ENCODE measurements around the gene CRIM1. TPM values are rescaled to one million over a fixed set of nuclear protein-coding genes. Genes with fewer than 3 reads are reported as not detected.

CRIM1 gene
- total and polyA plus RNA-seq, 2 of the 8 experiments (the other 6 are each of a cell fraction or from before 2014, with no cell fraction given): 9.4 to 28.4 TPM

GRCh38 chr2:36382472-36382871, 26.9 kb downstream of the CRIM1 start:
- Histone ChIP-seq H3K9me3 (ENCODE audit: insufficient read depth in 2 of 2, low read depth in 1 of 2, low read length in 1 of 2) (no peaks in the 10 kb centered on the region), H3K56ac (replicated peaks; ENCODE audit: insufficient read length, low read depth, low read length) (no peak overlapping the region), H2BK20ac (ENCODE audit: low read length) (no peak overlapping the region), H3K79me1 (ENCODE audit: low read depth, low read length) (peaks cover 9% of the 10 kb centered on the region), H4K91ac (replicated peaks; ENCODE audit: insufficient read length, low read length) (no peak overlapping the region), H2AFZ (ENCODE audit: low read length) (no peak overlapping the region), H3K9ac (replicated peaks in 1 of 4; ENCODE audit: extremely low read depth in 1 of 4, low read depth in 3 of 4, low read length in 3 of 4) (no peak overlapping the region), H3K4me2 (ENCODE audit: insufficient read depth in 1 of 2, low read depth in 2 of 2, low read length in 2 of 2) (no peak overlapping the region), H3K23me2 (ENCODE audit: low read depth, low read length) (no peaks in the 10 kb centered on the region), H3K18ac (ENCODE audit: extremely low read depth, low read length) (no peak overlapping the region), H2BK120ac (replicated peaks; ENCODE audit: low read depth, low read length) (no peak overlapping the region), H4K5ac (ENCODE audit: insufficient read length, low read depth, low read length) (no peak overlapping the region), H2AK5ac (ENCODE audit: low read depth, low read length) (no peak overlapping the region), H3K14ac (ENCODE audit: insufficient read length) (no peak overlapping the region), H4K8ac (ENCODE audit: extremely low read depth, insufficient read depth, low read length) (no peak overlapping the region), H3K4me1 (replicated peaks in 1 of 4; ENCODE audit: control insufficient read depth in 3 of 4, insufficient read depth in 4 of 4, low read length in 3 of 4) (peaks cover 2 to 30% (median 18%) of the 10 kb centered on the region in 4 experiments), H3K4ac (replicated peaks; ENCODE audit: insufficient read length, low read depth, low read length) (no peak overlapping the region), H4K20me1 (replicated peaks in 1 of 2; ENCODE audit: control insufficient read depth in 1 of 2, insufficient read depth in 2 of 2, low read length in 2 of 2) (peaks cover 2 to 7% of the 10 kb centered on the region in 2 experiments), H3K23ac (ENCODE audit: insufficient read length) (no peak overlapping the region), H3K27ac (ENCODE audit: low read depth, low read length) (no peak overlapping the region), H3K36me3 (ENCODE audit: control insufficient read depth in 2 of 4, insufficient read depth in 4 of 4, low read length in 3 of 4) (no peaks in the 10 kb centered on the region), H3K4me3 (ENCODE audit: extremely low read depth in 1 of 4, insufficient read depth in 2 of 4, low read depth in 3 of 4, low read length in 4 of 4) (no peak overlapping the region), H3K27me3 (replicated peaks in 1 of 4; ENCODE audit: control insufficient read depth in 3 of 4, extremely low read depth in 1 of 4, insufficient read depth in 3 of 4, low read length in 3 of 4) (no peaks in the 10 kb centered on the region), H2BK15ac (ENCODE audit: low read length) (no peak overlapping the region), H3K79me2 (ENCODE audit: control insufficient read depth in 1 of 2, insufficient read depth in 2 of 2, low read length in 2 of 2) (peaks cover 3 to 96% of the 10 kb centered on the region in 2 experiments; a peak in 3 of 4 replicates), H2BK5ac (ENCODE audit: low read depth, low read length) (no peak overlapping the region), H2BK12ac (ENCODE audit: low read depth, low read length) (no peak overlapping the region)
- POLR2A ChIA-PET (ENCODE audit: partially characterized antibody): interaction anchor here (1.3 to 1.6 kb wide), 2 partner anchors 27 to 30 kb away, joined by 5 read pairs; partner anchors contain the start of gene CRIM1
- no peak for DNase-seq (ENCODE audit: low read depth in 1 of 2, low spot score in 2 of 2)
- no peak for FAIRE-seq
- 71% methylated on average over 2 of the region's 2 CpGs; no CpG with 5 or more reads in 1 of the 2 experiments for WGBS, 2 experiments (ENCODE audit: extremely low coverage in 1 of 2, insufficient coverage in 1 of 2, insufficient read length in 1 of 2, insufficient replicate concordance in 2 of 2, low coverage in 1 of 2, low lambda C conversion rate in 2 of 2, missing lambda C conversion rate in 1 of 2)
- CTCF ChIA-PET (ENCODE audit: partially characterized antibody): interaction anchor here (1.0 to 1.7 kb wide), 5 partner anchors 14 to 77 kb away, joined by 3 to 6 read pairs (median 4); no protein-coding TSS in a partner anchor
- no peak for TF ChIP-seq HDAC6 (IDR thresholded peaks at IDR 0.05; ENCODE audit: low read depth, low read length)
- no peak for TF ChIP-seq POLR2AphosphoS5 (IDR thresholded peaks at IDR 0.05; ENCODE audit: low read depth, low read length)
- TF ChIP-seq MAX (IDR thresholded peaks at IDR 0.05): no peak
- no peak for TF ChIP-seq BRCA1 (IDR thresholded peaks at IDR 0.05; ENCODE audit: low read depth, low read length)
- no peak for TF ChIP-seq TCF12 (IDR thresholded peaks at IDR 0.05; ENCODE audit: low read depth, low read length)
- no peak for TF ChIP-seq SAP30 (IDR thresholded peaks at IDR 0.05; ENCODE audit: insufficient read depth, insufficient replicate concordance, low read length)
- no peak for TF ChIP-seq YY1 (IDR thresholded peaks at IDR 0.05; ENCODE audit: low read depth, low read length)
- TF ChIP-seq USF2 (IDR thresholded peaks at IDR 0.05; ENCODE audit: low read length): no peak
- TF ChIP-seq HDAC2 (IDR thresholded peaks at IDR 0.05; ENCODE audit: borderline replicate concordance in 1 of 2, low read depth in 2 of 2, low read length in 2 of 2): no peak
- TF ChIP-seq CEBPB (IDR thresholded peaks at IDR 0.05; ENCODE audit: low read depth, low read length): no peak
- TF ChIP-seq KDM5A (IDR thresholded peaks at IDR 0.05; ENCODE audit: low read length): no peak
- TF ChIP-seq CTBP2 (IDR thresholded peaks at IDR 0.05; ENCODE audit: borderline replicate concordance, insufficient read depth, insufficient read length, low read length): no peak
- no peak for TF ChIP-seq GTF2F1 (IDR thresholded peaks at IDR 0.05; ENCODE audit: borderline replicate concordance, low read depth, low read length)
